ENCODE measurements around the gene INIP. TPM values are rescaled to one million over a fixed set of nuclear protein-coding genes. Genes with fewer than 3 reads are reported as not detected.

The INIP gene, protein sequence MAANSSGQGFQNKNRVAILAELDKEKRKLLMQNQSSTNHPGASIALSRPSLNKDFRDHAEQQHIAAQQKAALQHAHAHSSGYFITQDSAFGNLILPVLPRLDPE
- 15.6 and 16.8 TPM in 2 replicates for total RNA-seq

DNA sequence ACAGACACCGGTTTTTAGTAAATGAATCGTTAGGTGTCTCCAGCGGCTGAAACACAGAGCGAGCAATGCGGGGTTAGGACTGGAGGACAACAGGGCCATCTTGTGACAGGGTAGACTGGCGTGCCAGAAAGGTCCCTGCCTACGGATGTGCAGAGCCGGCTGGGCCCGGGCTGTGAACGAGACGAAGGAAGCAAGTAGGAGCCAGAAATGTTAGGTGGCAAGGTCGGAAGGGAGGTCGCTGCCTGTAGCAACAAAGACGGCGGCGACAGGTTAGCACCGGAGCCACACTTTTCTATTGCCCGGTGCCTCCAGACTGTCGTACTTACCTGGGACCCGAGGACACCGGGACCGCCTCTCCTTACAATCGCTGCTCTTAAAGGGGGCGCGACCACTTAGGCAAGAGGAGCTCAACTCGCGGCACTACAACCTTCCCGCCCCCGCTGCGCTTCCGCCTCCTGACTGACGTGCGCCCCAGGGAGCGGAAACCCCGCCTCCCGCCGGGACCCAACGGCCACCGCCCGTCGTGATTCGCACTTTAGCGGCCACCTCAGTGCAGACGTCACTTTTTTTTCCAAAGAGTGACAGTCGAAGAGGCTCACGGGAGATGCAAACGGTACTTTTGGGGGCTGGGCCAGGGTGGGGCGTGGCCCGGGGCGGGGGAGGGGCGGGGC, at the start of gene INIP:
Gene INIP (minus strand): TSS at position 457 of the 671 bp plus-strand sequence. CDS start 1,632 bp downstream, outside the sequence.
- Histone ChIP-seq H3K4me3 (ENCODE audit: insufficient read depth, low read length) (peak within 1 kb of the TSS; percentile 83), H3K27ac (ENCODE audit: low read depth, low read length) (peak within 1 kb of the TSS; percentile 74), H3K36me3 (ENCODE audit: insufficient read depth, low read length) (no peaks in the 10 kb centered on the region), H3K27me3 (ENCODE audit: insufficient read depth, low read length) (no peaks in the 10 kb centered on the region), H3K4me1 (ENCODE audit: insufficient read depth, low read length) (peaks cover 6% of the 10 kb centered on the region), H4K20me1 (ENCODE audit: insufficient read depth, low read length) (no peaks in the 10 kb centered on the region), H3K4me2 (ENCODE audit: insufficient read depth, low read length) (peak within 1 kb of the TSS; percentile 93), H3K79me2 (ENCODE audit: insufficient read depth, low read length) (peaks cover 37% of the 10 kb centered on the region), H2AFZ (ENCODE audit: low read length) (peak within 1 kb of the TSS; percentile 86), H3K9me3 (ENCODE audit: low read depth, low read length) (no peaks in the 10 kb centered on the region)
- DNase-seq (ENCODE audit: insufficient read length, low spot score, missing footprints) = peak; percentile 97
- no peak for TF ChIP-seq CTCF (IDR thresholded peaks at IDR 0.05; ENCODE audit: extremely low read depth, low read depth, low read length)

- H3K27ac ChIP-seq (ENCODE audit: low read depth, low read length) = no peak overlapping the region
- H3K36me3 ChIP-seq (ENCODE audit: insufficient read depth, low read length) = peaks cover 4% of the 10 kb centered on the region
- DNase-seq (ENCODE audit: insufficient read length, low spot score, missing footprints) = no peak
- no peak for TF ChIP-seq CTCF (IDR thresholded peaks at IDR 0.05; ENCODE audit: extremely low read depth, low read depth, low read length)
- no peaks in the 10 kb centered on the region for H3K9me3 ChIP-seq (ENCODE audit: low read depth, low read length)
- H3K4me2 ChIP-seq (ENCODE audit: insufficient read depth, low read length) = no peak overlapping the region
- H3K27me3 ChIP-seq (ENCODE audit: insufficient read depth, low read length) = no peaks in the 10 kb centered on the region
- H2AFZ ChIP-seq (ENCODE audit: low read length) = no peak overlapping the region
- peaks cover 13% of the 10 kb centered on the region for H4K20me1 ChIP-seq (ENCODE audit: insufficient read depth, low read length)
- H3K79me2 ChIP-seq (ENCODE audit: insufficient read depth, low read length) = peaks cover 73% of the 10 kb centered on the region
- peaks cover 18% of the 10 kb centered on the region for H3K4me1 ChIP-seq (ENCODE audit: insufficient read depth, low read length)
- no peak overlapping the region for H3K4me3 ChIP-seq (ENCODE audit: insufficient read depth, low read length)
Measured at GRCh38 chr9:112765281-112765680, 47.4 kb upstream of the INIP start.

GRCh38 chr9:112764837-112765236, 46.9 kb upstream of the INIP start:
- peaks cover 77% of the 10 kb centered on the region for H3K79me2 ChIP-seq (ENCODE audit: insufficient read depth, low read length)
- H3K27ac ChIP-seq (ENCODE audit: low read depth, low read length) = peak overlapping the region; percentile 11

More at GRCh38 chr9:112764837-112765236, 46.9 kb upstream of the INIP start:
- Histone ChIP-seq H3K4me2 (ENCODE audit: insufficient read depth, low read length) (peak overlapping the region; percentile 63), H3K27me3 (ENCODE audit: insufficient read depth, low read length) (no peaks in the 10 kb centered on the region), H2AFZ (ENCODE audit: low read length) (no peak overlapping the region), H3K36me3 (ENCODE audit: insufficient read depth, low read length) (peaks cover 4% of the 10 kb centered on the region), H4K20me1 (ENCODE audit: insufficient read depth, low read length) (peaks cover 14% of the 10 kb centered on the region), H3K9me3 (ENCODE audit: low read depth, low read length) (no peaks in the 10 kb centered on the region), H3K4me3 (ENCODE audit: insufficient read depth, low read length) (peak overlapping the region; percentile 8), H3K4me1 (ENCODE audit: insufficient read depth, low read length) (peaks cover 18% of the 10 kb centered on the region)
- no peak for DNase-seq (ENCODE audit: insufficient read length, low spot score, missing footprints)
- TF ChIP-seq CTCF (IDR thresholded peaks at IDR 0.05; ENCODE audit: extremely low read depth, low read depth, low read length) = no peak
